Measurements from ENCODE around the gene USP47. TPM values are rescaled to one million over a fixed set of nuclear protein-coding genes. Genes with fewer than 3 reads are reported as not detected.

Gene USP47
- total and polyA plus RNA-seq, 2 experiments from 2014 or later = 16.3 to 36.7 TPM

- no peak for TF ChIP-seq CREB1 (CRISPR knock-in tag; IDR thresholded peaks at IDR 0.05; ENCODE audit: low read depth)
- TF ChIP-seq ZNF331 (CRISPR knock-in tag; IDR thresholded peaks at IDR 0.05; ENCODE audit: low read depth) = no peak
- no peak for TF ChIP-seq POLR2AphosphoS5 (IDR thresholded peaks at IDR 0.05; ENCODE audit: low read depth)
- TF ChIP-seq, protein P1, sequence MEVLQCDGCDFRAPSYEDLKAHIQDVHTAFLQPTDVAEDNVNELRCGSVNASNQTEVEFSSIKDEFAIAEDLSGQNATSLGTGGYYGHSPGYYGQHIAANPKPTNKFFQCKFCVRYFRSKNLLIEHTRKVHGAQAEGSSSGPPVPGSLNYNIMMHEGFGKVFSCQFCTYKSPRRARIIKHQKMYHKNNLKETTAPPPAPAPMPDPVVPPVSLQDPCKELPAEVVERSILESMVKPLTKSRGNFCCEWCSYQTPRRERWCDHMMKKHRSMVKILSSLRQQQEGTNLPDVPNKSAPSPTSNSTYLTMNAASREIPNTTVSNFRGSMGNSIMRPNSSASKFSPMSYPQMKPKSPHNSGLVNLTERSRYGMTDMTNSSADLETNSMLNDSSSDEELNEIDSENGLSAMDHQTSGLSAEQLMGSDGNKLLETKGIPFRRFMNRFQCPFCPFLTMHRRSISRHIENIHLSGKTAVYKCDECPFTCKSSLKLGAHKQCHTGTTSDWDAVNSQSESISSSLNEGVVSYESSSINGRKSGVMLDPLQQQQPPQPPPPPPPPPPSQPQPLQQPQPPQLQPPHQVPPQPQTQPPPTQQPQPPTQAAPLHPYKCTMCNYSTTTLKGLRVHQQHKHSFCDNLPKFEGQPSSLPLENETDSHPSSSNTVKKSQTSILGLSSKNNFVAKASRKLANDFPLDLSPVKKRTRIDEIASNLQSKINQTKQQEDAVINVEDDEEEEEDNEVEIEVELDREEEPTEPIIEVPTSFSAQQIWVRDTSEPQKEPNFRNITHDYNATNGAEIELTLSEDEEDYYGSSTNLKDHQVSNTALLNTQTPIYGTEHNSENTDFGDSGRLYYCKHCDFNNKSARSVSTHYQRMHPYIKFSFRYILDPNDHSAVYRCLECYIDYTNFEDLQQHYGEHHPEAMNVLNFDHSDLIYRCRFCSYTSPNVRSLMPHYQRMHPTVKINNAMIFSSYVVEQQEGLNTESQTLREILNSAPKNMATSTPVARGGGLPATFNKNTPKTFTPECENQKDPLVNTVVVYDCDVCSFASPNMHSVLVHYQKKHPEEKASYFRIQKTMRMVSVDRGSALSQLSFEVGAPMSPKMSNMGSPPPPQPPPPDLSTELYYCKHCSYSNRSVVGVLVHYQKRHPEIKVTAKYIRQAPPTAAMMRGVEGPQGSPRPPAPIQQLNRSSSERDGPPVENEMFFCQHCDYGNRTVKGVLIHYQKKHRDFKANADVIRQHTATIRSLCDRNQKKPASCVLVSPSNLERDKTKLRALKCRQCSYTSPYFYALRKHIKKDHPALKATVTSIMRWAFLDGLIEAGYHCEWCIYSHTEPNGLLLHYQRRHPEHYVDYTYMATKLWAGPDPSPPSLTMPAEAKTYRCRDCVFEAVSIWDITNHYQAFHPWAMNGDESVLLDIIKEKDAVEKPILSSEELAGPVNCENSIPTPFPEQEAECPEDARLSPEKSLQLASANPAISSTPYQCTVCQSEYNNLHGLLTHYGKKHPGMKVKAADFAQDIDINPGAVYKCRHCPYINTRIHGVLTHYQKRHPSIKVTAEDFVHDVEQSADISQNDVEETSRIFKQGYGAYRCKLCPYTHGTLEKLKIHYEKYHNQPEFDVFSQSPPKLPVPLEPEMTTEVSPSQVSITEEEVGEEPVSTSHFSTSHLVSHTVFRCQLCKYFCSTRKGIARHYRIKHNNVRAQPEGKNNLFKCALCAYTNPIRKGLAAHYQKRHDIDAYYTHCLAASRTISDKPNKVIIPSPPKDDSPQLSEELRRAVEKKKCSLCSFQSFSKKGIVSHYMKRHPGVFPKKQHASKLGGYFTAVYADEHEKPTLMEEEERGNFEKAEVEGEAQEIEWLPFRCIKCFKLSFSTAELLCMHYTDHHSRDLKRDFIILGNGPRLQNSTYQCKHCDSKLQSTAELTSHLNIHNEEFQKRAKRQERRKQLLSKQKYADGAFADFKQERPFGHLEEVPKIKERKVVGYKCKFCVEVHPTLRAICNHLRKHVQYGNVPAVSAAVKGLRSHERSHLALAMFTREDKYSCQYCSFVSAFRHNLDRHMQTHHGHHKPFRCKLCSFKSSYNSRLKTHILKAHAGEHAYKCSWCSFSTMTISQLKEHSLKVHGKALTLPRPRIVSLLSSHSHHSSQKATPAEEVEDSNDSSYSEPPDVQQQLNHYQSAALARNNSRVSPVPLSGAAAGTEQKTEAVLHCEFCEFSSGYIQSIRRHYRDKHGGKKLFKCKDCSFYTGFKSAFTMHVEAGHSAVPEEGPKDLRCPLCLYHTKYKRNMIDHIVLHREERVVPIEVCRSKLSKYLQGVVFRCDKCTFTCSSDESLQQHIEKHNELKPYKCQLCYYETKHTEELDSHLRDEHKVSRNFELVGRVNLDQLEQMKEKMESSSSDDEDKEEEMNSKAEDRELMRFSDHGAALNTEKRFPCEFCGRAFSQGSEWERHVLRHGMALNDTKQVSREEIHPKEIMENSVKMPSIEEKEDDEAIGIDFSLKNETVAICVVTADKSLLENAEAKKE (CRISPR knock-in tag; IDR thresholded peaks at IDR 0.05) = no peak
- TF ChIP-seq EZH2 (IDR thresholded peaks at IDR 0.05; ENCODE audit: low read depth, unreplicated experiment) = no peak
- no peak for TF ChIP-seq STAT1 (IDR thresholded peaks at IDR 0.05; ENCODE audit: unreplicated experiment)
- TF ChIP-seq JUNB (IDR thresholded peaks at IDR 0.05; ENCODE audit: unreplicated experiment) = no peak
Observed at GRCh38 chr11:11860103-11860979, 18.6 kb downstream of the USP47 start (continued).

DNA sequence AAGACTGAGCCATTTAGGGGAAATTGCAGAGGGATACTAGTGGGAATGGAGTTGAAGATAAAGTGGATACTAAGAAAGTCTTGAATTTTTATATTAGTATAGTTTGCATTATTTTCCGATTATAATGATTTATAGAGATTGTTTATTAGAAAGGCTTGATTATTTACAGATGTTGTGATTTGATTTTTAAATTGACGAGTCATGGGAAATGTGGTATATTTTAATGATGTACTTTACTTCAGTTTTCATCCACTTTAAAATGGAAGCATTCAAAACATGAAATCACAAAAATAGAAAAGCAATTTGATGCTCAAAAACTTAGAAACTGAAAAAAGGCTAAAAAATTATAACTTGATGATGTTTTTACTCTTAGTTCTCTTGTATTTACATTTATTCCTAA lies 21.2 kb downstream of the USP47 start:
- H3K4me3 Mint-ChIP-seq = no peak overlapping the region
- H3K9me3 Mint-ChIP-seq = no peaks in the 10 kb centered on the region
- H3K36me3 Mint-ChIP-seq (ENCODE audit: low read depth) = no peaks in the 10 kb centered on the region; the same call in 2 of the 3 replicates
- Histone ChIP-seq H3K9me2 (ENCODE audit: insufficient read depth) (no peaks in the 10 kb centered on the region), H3K27me3 (ENCODE audit: insufficient read depth) (no peaks in the 10 kb centered on the region), H3K4me3 (no peak overlapping the region), H3K4me2 (no peak overlapping the region), H3F3A (replicated peaks; ENCODE audit: low read depth) (no peaks in the 10 kb centered on the region), H3K36me3 (ENCODE audit: insufficient read depth) (no peaks in the 10 kb centered on the region), H4K20me1 (replicated peaks; ENCODE audit: insufficient read depth) (no peaks in the 10 kb centered on the region), H3K4me1 (ENCODE audit: insufficient read depth) (peaks cover 19% of the 10 kb centered on the region), H3K27ac (ENCODE audit: low read depth) (no peak overlapping the region), H3K79me2 (replicated peaks; ENCODE audit: insufficient read depth) (peaks cover 95% of the 10 kb centered on the region), H2AFZ (no peak overlapping the region)
- no peak for TF ChIP-seq CTCF (conservative IDR thresholded peaks at IDR 0.05; ENCODE audit: low read depth in 2 of 2)
- H3K4me1 Mint-ChIP-seq = peaks cover 38% of the 10 kb centered on the region
- no peak overlapping the region for H3K27ac Mint-ChIP-seq
- ATAC-seq = no peak
- no peaks in the 10 kb centered on the region for H3K27me3 Mint-ChIP-seq (ENCODE audit: insufficient read depth, low read depth, poor library complexity)
- DNase-seq (ENCODE audit: low spot score) = no peak
